Glutamatergic neuron (in vitro differentiated cells): ENCODE data around the gene AMOTL1. TPM values are rescaled to one million over a fixed set of nuclear protein-coding genes. Genes with fewer than 3 reads are reported as not detected.

Experiments used
- DNase-seq: peaks from one replicate; pipeline ENCODE4 v3.0.0; 2022
- H3K27ac Mint-ChIP-seq: one replicate; pipeline ENCODE4 v1.8.0; 2020; ENCODE audit warnings: mild to moderate bottlenecking, mixed read lengths, inconsistent platforms; ENCODE audit not compliant: unreplicated experiment
- H3K27me3 Mint-ChIP-seq: one replicate; pipeline ENCODE4 v1.8.0; 2020; ENCODE audit warnings: mild to moderate bottlenecking, moderate library complexity, mixed read lengths, inconsistent platforms; ENCODE audit not compliant: unreplicated experiment
- H3K36me3 Mint-ChIP-seq: one replicate; pipeline ENCODE4 v1.8.0; 2020; ENCODE audit warnings: mild to moderate bottlenecking, mixed read lengths, inconsistent platforms; ENCODE audit not compliant: unreplicated experiment
- H3K4me1 Mint-ChIP-seq: one replicate; pipeline ENCODE4 v1.8.0; 2020; ENCODE audit warnings: mild to moderate bottlenecking, low read depth, mixed read lengths, inconsistent platforms; ENCODE audit not compliant: unreplicated experiment
- H3K4me3 Mint-ChIP-seq: one replicate; pipeline ENCODE4 v1.8.0; 2020; ENCODE audit warnings: mild to moderate bottlenecking, mixed read lengths, inconsistent platforms; ENCODE audit not compliant: unreplicated experiment
- H3K9me3 Mint-ChIP-seq: one replicate; pipeline ENCODE4 v1.8.0; 2020; ENCODE audit warnings: mild to moderate bottlenecking, moderate library complexity, mixed read lengths, inconsistent platforms; ENCODE audit not compliant: unreplicated experiment
- CTCF ChIP-seq: fragments of 200-600 bp; sonication (generic); IDR thresholded peaks from one replicate; pipeline ENCODE4 v1.5.0; 2021; ENCODE audit not compliant: partially characterized antibody, unreplicated experiment
- long read RNA-seq: library from polyadenylated mRNA; unstranded; transcript quantifications from one replicate; pipeline ENCODE4 v2.0.0, GENCODE V29; 2020; ENCODE audit not compliant: unreplicated experiment
- total RNA-seq: library from RNA; stranded (reverse); fragmentation: NEBNext Ultra II Directional; extraction: Animal tissue kit (Norgen Biotek cat#: 25700); gene quantifications from one replicate; pipeline ENCODE4 v1.2.1, GENCODE V29; 2021; ENCODE audit not compliant: unreplicated experiment

Gene AMOTL1
- 27.6 TPM for total RNA-seq
- long read RNA-seq, partial matches to known transcripts: 0 of 2 reads
- long read RNA-seq, other reads (novel, unspliced or antisense): 2 of 2 reads

DNA sequence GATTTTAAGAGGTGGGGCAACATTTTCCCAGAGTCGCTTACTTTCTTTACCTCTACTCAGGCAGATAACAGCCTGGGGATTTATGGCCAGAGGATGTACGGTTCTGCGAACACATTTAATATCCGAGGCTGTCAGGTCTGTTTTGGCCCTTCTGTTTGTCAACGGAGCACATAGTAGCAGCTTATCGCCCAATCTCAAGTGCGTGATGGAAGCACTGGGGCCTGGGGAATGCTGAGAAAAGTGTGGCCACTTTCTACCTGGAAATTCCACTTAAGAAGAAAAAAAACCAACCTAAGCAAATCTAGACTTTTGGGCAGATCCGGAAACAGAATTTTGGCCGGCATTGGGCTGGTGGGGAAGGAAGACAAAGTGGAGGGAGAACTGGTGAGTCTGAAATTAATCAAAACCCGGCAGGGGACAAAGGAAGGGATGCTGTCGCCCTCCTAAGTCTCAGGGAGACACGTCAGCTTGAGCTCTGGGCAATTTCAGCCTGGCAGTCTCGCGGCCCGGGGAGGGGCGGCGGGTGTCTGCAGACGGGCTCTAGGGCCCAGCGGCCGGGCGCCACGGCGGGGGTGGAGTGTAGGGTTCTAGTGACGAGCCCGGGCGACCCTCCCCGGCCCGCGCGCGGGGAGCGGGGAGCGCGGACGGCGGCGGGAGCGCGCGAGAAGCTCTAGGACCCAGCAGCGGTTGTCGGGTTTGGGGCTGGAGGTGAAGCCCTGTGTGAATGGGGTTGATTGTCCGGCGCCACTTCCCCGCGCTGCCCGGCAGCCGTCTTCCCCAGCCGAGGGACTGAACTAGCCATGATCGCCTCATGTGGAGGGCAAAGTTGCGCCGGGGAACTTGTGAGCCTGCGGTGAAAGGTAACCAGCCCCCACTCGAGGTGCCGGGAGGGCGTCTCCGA, at the start of gene AMOTL1:
Gene AMOTL1 (plus strand): TSS at position 656 of the 901 bp plus-strand sequence. CDS start 156 bp downstream, at position 812.
- Mint-ChIP-seq H3K36me3 (no peaks in the 10 kb centered on the region), H3K4me1 (peaks cover 12% of the 10 kb centered on the region), H3K27me3 (peaks cover 6% of the 10 kb centered on the region), H3K9me3 (peaks cover 6% of the 10 kb centered on the region), H3K27ac (peak within 1 kb of the TSS; percentile 88), H3K4me3 (peak within 1 kb of the TSS; percentile 97)
- no peak for TF ChIP-seq CTCF
- peak; percentile 95 for DNase-seq

DNA sequence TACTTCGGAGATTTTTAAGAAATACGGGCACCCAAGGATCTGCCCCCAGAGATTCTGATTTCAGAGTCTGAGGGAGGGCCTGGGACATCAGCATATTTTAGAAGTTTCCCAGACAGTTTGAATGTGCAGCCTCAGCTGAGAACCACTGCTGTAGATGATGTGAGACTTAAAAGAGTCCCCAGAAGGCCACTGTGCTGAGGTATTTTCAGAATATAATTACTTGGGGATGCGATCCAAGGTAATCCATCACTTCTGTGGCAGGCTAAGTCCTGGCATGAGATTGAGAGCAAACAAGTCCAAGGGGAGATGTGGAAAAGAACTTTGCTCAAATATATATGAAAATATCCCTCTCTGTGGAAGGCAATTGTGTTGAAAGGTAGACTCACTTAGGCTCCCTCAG, 48.3 kb upstream of the AMOTL1 start:
- H3K4me1 Mint-ChIP-seq: no peaks in the 10 kb centered on the region

DNA sequence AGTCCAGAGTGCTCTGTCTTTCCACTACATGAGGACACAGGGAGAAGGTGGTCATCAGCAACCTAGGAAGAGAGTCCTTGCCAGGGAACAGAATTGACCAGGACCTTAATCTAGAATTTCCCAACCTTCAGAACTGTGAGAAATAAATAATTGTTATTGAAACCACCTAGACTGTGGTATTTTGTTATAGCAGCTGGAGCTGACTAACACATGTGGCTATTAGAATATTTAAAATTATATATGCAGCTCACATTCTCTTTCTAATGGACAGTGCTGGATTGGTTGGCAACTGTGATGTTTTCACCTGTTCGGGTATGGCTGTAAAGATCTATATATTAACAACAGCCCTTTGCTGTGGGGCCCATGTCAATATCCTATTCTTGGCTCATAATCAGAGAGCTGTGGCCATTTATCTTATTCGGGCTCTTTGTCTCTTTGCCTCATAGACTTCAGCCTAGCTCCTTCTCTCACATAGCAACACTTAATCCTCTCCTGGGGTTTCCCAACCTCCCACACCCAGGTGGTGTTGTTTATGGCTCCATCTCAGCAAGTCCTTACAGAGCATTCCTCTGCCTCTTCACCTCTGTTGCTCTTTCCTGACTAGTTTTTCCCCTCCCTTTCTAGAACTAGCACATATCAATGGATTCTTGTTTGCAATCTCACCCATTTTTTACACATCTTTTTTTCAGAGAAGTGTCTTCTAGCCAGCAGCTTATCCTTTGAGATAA, 46.4 kb upstream of the AMOTL1 start:
- no peaks in the 10 kb centered on the region for H3K36me3 Mint-ChIP-seq
- H3K4me3 Mint-ChIP-seq: no peak overlapping the region
- no peaks in the 10 kb centered on the region for H3K9me3 Mint-ChIP-seq
- no peak for DNase-seq
- H3K27me3 Mint-ChIP-seq: no peaks in the 10 kb centered on the region
- TF ChIP-seq CTCF: no peak
- H3K27ac Mint-ChIP-seq: no peak overlapping the region
- H3K4me1 Mint-ChIP-seq: no peaks in the 10 kb centered on the region

More for the DNA sequence above, 48.3 kb upstream of the AMOTL1 start:
- no peak for DNase-seq
- H3K4me3 Mint-ChIP-seq: no peak overlapping the region
- H3K27me3 Mint-ChIP-seq: no peaks in the 10 kb centered on the region
- no peak overlapping the region for H3K27ac Mint-ChIP-seq
- no peaks in the 10 kb centered on the region for H3K9me3 Mint-ChIP-seq
- no peak for TF ChIP-seq CTCF
- H3K36me3 Mint-ChIP-seq: no peaks in the 10 kb centered on the region

- H3K9me3 Mint-ChIP-seq: no peaks in the 10 kb centered on the region
- no peaks in the 10 kb centered on the region for H3K27me3 Mint-ChIP-seq
- H3K27ac Mint-ChIP-seq: no peak overlapping the region
- H3K4me1 Mint-ChIP-seq: no peaks in the 10 kb centered on the region
- no peaks in the 10 kb centered on the region for H3K36me3 Mint-ChIP-seq
- no peak overlapping the region for H3K4me3 Mint-ChIP-seq
- DNase-seq: no peak
- TF ChIP-seq CTCF: no peak
Observed at GRCh38 chr11:94722735-94723134, 45.4 kb upstream of the AMOTL1 start.
